GM12878 (cell line): Measurements from ENCODE around the gene PRSS12. TPM values are rescaled to one million over a fixed set of nuclear protein-coding genes. Genes with fewer than 3 reads are reported as not detected.

ENCODE experiments used
- ATAC-seq: fragments of 200-7000 bp; cut with Tn5 transposase; 3 replicates; pipeline ENCODE4 v1.9.1; 2020; ENCODE audit warnings: mild to moderate bottlenecking, moderate library complexity
- BruUV-seq: library from RNA; stranded (reverse); fragments of 400-500 nt; replicated peaks from 2 replicates; lab custom pipeline; 2021; lab: Mats Ljungman, UMichigan
- CTCF ChIA-PET: fragments of 300-600 bp; sonication (Branson Sonifier 250); formaldehyde crosslinking; extraction: SDS; loops from one replicate; lab custom pipeline; 2021; ENCODE audit warnings: inconsistent platforms; lab: Yijun Ruan, JAX
- POLR2A ChIA-PET: fragments of 350-600 bp; formaldehyde crosslinking; extraction: SDS; loops from one replicate; lab custom pipeline; 2021; ENCODE audit warnings: inconsistent platforms; lab: Charles Lee
- RAD21 ChIA-PET: fragments of 300-600 bp; sonication (Branson Sonifier 250); formaldehyde crosslinking; loops from one replicate; lab custom pipeline; 2023; ENCODE audit warnings: antibody characterized with exemption; ENCODE audit not compliant: unreplicated experiment; lab: Charles Lee
- SMC1A ChIA-PET: fragments of 300-600 bp; sonication (Branson Sonifier 250); formaldehyde crosslinking; loops from one replicate; lab custom pipeline; 2023; ENCODE audit not compliant: unreplicated experiment, uncharacterized antibody; lab: Charles Lee
- DNase-seq: peaks from one replicate; pipeline ENCODE4 v3.0.0-alpha.2; 2011; ENCODE audit warnings: low read depth, low spot score
- FAIRE-seq: peaks from 3 replicates; lab custom pipeline; 2011; peaks lifted over from hg19 to GRCh38; lab: Jason Lieb, UNC
- H2AFZ ChIP-seq: 2 replicates; pipeline ENCODE4 v1.6.0; 2011; ENCODE audit warnings: low read depth, low read length, control low read depth; ENCODE audit not compliant: control insufficient read depth
- H3K27ac ChIP-seq: 2 replicates; pipeline ENCODE4 v1.5.1; 2011; ENCODE audit warnings: control low read depth; ENCODE audit not compliant: control insufficient read depth, insufficient read depth
- H3K27me3 ChIP-seq, 2 experiments: replicated peaks in 1 of 2; 2 replicates each; pipeline versions ENCODE4 v1.6.0 to v1.6.1; 2011; ENCODE audit warnings: low read length in 1 of 2; ENCODE audit not compliant: control insufficient read depth in 2 of 2, insufficient read depth in 2 of 2
- H3K36me3 ChIP-seq, 2 experiments: 2 replicates each; pipeline ENCODE4 v1.5.1; 2011; ENCODE audit warnings: low read length in 1 of 2; ENCODE audit not compliant: control insufficient read depth in 2 of 2, insufficient read depth in 2 of 2
- H3K4me1 ChIP-seq: 2 replicates; pipeline ENCODE4 v1.6.1; 2011; ENCODE audit warnings: mild to moderate bottlenecking, low read length, moderate library complexity, mixed read lengths; ENCODE audit not compliant: control insufficient read depth, insufficient read depth
- H3K4me2 ChIP-seq: 2 replicates; pipeline ENCODE4 v1.6.0; 2011; ENCODE audit warnings: control low read depth; ENCODE audit not compliant: control insufficient read depth, insufficient read depth
- H3K4me3 ChIP-seq: fragments of 200-600 bp; sonication (generic); 2 replicates; pipeline ENCODE4 v1.5.1; 2016
- H3K79me2 ChIP-seq: 2 replicates; pipeline ENCODE4 v1.6.0; 2011; ENCODE audit warnings: low read length; ENCODE audit not compliant: control insufficient read depth, insufficient read depth
- H3K9ac ChIP-seq: 2 replicates; pipeline ENCODE4 v1.8.0; 2011; ENCODE audit warnings: low read length, control low read depth, mixed read lengths; ENCODE audit not compliant: control insufficient read depth, insufficient read depth
- H3K9me3 ChIP-seq: replicated peaks from 3 replicates; pipeline ENCODE4 v1.5.1; 2011; ENCODE audit warnings: mild to moderate bottlenecking, low read length; ENCODE audit not compliant: control insufficient read depth, insufficient read depth
- H4K20me1 ChIP-seq: 2 replicates; pipeline ENCODE4 v1.6.0; 2011; ENCODE audit not compliant: control insufficient read depth, insufficient read depth
- ATF7 ChIP-seq: fragments of 450-650 bp; IDR thresholded peaks from 2 replicates; pipeline ENCODE4 v1.6.1; 2016; ENCODE audit warnings: low read depth, mild to moderate bottlenecking
- BRCA1 ChIP-seq: IDR thresholded peaks from 2 replicates; pipeline ENCODE4 v1.6.1; 2011; ENCODE audit warnings: low read depth, low read length, improper control_type of control experiment
- ETV6 ChIP-seq, 2 experiments: fragments of 450-650 bp in 1 of 2; IDR thresholded peaks in 1 of 2; conservative IDR thresholded peaks in 1 of 2; 2 replicates each; pipeline ENCODE4 v1.6.1; 2014; ENCODE audit warnings: antibody characterized with exemption in 1 of 2, borderline replicate concordance in 1 of 2, low read depth in 1 of 2, mild to moderate bottlenecking in 1 of 2, moderate library complexity in 1 of 2
- RUNX3 ChIP-seq: IDR thresholded peaks from 2 replicates; pipeline ENCODE4 v1.6.1; 2012; ENCODE audit warnings: low read length, inconsistent platforms
- SREBF1 ChIP-seq: IDR thresholded peaks from 2 replicates; pipeline ENCODE4 v1.6.1; 2012; ENCODE audit warnings: mild to moderate bottlenecking, low read length
- SRF ChIP-seq, 2 experiments: IDR thresholded peaks; 2 replicates each; pipeline ENCODE4 v1.6.1; 2011; ENCODE audit warnings: low read depth in 2 of 2, low read length in 2 of 2, mild to moderate bottlenecking in 1 of 2, moderate library complexity in 1 of 2
- WGBS: methylation state at CpG from one replicate; pipeline ENCODE4 v1.1.6; 2016; ENCODE audit warnings: low lambda C conversion rate; ENCODE audit not compliant: insufficient replicate concordance, insufficient coverage; ENCODE audit errors: missing lambda C conversion rate; 5-methylcytosine and 5-hydroxymethylcytosine counted together
- in situ Hi-C: fragments of 300-500 bp; cut with MboI; formaldehyde crosslinking; loops from 9 replicates; pipeline ENCODE4 v1.14.3; 2018; ENCODE audit warnings: mixed read lengths
- intact Hi-C: fragments of 100-400 bp; cut with micrococcal nuclease; formaldehyde crosslinking; loops from one replicate; pipeline ENCODE4 v1.14.2; 2022; ENCODE audit not compliant: unreplicated experiment
- polyA plus RNA-seq, 11 experiments: library from polyadenylated mRNA; depleted of rRNA in 4 of 11; unstranded in 6 of 11; stranded (reverse) in 5 of 11; fragments of >200 nt; fragmentation: Nextera tagmentation in 4 of 11; fragmentation: Illumina TruSeq in 1 of 11; extraction: Ambion mirVana in 4 of 11; extraction: Trizol in 1 of 11; gene quantifications; 1 replicate in 1 of 11; 2 replicates in 10 of 11; pipeline versions ENCODE4 v1.2.1 to v1.2.3, GENCODE V29; 2011 to 2016; ENCODE audit warnings: inconsistent platforms in 2 of 11, missing spikeins in 2 of 11, low read depth in 1 of 11
- total RNA-seq, 4 experiments: library from RNA; depleted of rRNA in 3 of 4; stranded (reverse); fragments of >200 nt in 3 of 4; fragmentation: Illumina TruSeq in 1 of 4; extraction: Trizol in 1 of 4; gene quantifications; 2 replicates each; pipeline versions ENCODE4 v1.2.1 to v1.2.3, GENCODE V29; 2013 to 2021
- TF ChIP-seq, protein P1 (sequence below): fragments of 450-650 bp; IDR thresholded peaks from 2 replicates; pipeline ENCODE4 v1.6.1; 2017; ENCODE audit warnings: mild to moderate bottlenecking, moderate library complexity
- TF ChIP-seq, protein P2 (sequence below): fragments of 450-650 bp; IDR thresholded peaks from 2 replicates; pipeline ENCODE4 v1.6.1; 2016; ENCODE audit warnings: mild to moderate bottlenecking

Gene PRSS12
- total and polyA plus RNA-seq, 10 of the 15 experiments (the other 5 are each of a cell fraction or from before 2014, with no cell fraction given): 0.04 to 0.34 (median 0.11) TPM; not detected in 2

DNA sequence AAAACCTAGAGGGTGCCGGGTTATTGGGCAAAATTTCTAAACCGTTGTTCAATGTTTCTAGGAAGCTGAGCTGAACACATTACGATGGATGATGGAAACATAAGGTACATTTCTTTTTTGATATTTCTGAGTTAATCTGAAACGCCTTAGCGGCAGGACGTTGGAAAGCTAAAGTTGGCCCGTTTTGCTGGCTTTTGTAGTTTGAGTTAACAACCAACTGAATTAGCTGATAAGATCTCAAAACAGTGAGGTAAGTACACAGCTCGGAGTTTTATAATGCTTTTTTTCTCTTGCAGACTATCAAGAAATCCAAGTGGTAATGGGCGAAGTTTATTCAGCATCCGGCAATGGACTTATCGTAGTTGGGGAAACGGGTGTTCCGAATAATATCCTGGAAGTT lies 73.5 kb downstream of the PRSS12 start:
- 2% methylated on average over 13 of the region's 13 CpGs for WGBS
- ChIA-PET RAD21 (interaction anchor here (0.9 kb wide), 1 partner anchor 551 kb away, joined by 3 read pairs; no protein-coding TSS in a partner anchor), POLR2A (interaction anchor here (0.5 kb wide), 1 partner anchor 643 kb away, joined by 3 read pairs; no protein-coding TSS in a partner anchor), SMC1A (interaction anchor here (0.9 kb wide), 2 partner anchors 9 to 22 kb away, joined by 3 read pairs; no protein-coding TSS in a partner anchor), CTCF (interaction anchor here (0.9 to 1.1 kb wide), 3 partner anchors 29 to 403 kb away, joined by 3 to 7 read pairs (median 3); partner anchors contain the start of gene PRSS12)
- H3K4me1 ChIP-seq: peaks cover 11% of the 10 kb centered on the region; the same call in 1 of the 2 replicates
- in situ Hi-C loops (no loop called here), intact Hi-C loops (loop anchor here (2.0 kb wide), 1 partner anchor 557 kb away; the partner anchor contains the start of gene SEC24D)
- H3K4me3 ChIP-seq: peak overlapping the region; percentile 82
- ATAC-seq: no peak
- BruUV-seq: TSS peak; percentile 80
- peaks cover 27% of the 10 kb centered on the region for H3K79me2 ChIP-seq
- no peaks in the 10 kb centered on the region for H3K27me3 ChIP-seq
- H3K36me3 ChIP-seq: peaks cover 0 to 5% of the 10 kb centered on the region in 2 experiments; a peak in 2 of 4 replicates
- peak overlapping the region; percentile 45 for H2AFZ ChIP-seq
- no peak for TF ChIP-seq ETV6 (conservative IDR thresholded peaks at IDR 0.05 in 1 of 2, IDR thresholded peaks at IDR 0.05 in 1 of 2; ENCODE audit: borderline replicate concordance in 1 of 2, low read depth in 1 of 2)
- TF ChIP-seq, protein P1, sequence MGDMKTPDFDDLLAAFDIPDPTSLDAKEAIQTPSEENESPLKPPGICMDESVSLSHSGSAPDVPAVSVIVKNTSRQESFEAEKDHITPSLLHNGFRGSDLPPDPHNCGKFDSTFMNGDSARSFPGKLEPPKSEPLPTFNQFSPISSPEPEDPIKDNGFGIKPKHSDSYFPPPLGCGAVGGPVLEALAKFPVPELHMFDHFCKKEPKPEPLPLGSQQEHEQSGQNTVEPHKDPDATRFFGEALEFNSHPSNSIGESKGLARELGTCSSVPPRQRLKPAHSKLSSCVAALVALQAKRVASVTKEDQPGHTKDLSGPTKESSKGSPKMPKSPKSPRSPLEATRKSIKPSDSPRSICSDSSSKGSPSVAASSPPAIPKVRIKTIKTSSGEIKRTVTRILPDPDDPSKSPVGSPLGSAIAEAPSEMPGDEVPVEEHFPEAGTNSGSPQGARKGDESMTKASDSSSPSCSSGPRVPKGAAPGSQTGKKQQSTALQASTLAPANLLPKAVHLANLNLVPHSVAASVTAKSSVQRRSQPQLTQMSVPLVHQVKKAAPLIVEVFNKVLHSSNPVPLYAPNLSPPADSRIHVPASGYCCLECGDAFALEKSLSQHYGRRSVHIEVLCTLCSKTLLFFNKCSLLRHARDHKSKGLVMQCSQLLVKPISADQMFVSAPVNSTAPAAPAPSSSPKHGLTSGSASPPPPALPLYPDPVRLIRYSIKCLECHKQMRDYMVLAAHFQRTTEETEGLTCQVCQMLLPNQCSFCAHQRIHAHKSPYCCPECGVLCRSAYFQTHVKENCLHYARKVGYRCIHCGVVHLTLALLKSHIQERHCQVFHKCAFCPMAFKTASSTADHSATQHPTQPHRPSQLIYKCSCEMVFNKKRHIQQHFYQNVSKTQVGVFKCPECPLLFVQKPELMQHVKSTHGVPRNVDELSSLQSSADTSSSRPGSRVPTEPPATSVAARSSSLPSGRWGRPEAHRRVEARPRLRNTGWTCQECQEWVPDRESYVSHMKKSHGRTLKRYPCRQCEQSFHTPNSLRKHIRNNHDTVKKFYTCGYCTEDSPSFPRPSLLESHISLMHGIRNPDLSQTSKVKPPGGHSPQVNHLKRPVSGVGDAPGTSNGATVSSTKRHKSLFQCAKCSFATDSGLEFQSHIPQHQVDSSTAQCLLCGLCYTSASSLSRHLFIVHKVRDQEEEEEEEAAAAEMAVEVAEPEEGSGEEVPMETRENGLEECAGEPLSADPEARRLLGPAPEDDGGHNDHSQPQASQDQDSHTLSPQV: no peak
- TF ChIP-seq SRF (IDR thresholded peaks at IDR 0.05; ENCODE audit: low read depth in 2 of 2, low read length in 2 of 2): no peak
- TF ChIP-seq RUNX3: no peak
- no peak for TF ChIP-seq BRCA1
- TF ChIP-seq, protein P2, sequence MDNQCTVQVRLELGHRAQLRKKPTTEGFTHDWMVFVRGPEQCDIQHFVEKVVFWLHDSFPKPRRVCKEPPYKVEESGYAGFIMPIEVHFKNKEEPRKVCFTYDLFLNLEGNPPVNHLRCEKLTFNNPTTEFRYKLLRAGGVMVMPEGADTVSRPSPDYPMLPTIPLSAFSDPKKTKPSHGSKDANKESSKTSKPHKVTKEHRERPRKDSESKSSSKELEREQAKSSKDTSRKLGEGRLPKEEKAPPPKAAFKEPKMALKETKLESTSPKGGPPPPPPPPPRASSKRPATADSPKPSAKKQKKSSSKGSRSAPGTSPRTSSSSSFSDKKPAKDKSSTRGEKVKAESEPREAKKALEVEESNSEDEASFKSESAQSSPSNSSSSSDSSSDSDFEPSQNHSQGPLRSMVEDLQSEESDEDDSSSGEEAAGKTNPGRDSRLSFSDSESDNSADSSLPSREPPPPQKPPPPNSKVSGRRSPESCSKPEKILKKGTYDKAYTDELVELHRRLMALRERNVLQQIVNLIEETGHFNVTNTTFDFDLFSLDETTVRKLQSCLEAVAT: no peak
- TF ChIP-seq ATF7: no peak
- TF ChIP-seq SREBF1: no peak
- peak overlapping the region; percentile 80 for H3K27ac ChIP-seq
- DNase-seq: no peak
- H4K20me1 ChIP-seq: no peaks in the 10 kb centered on the region
- peak overlapping the region; percentile 90 for H3K9ac ChIP-seq
- FAIRE-seq: no peak
- no peaks in the 10 kb centered on the region for H3K9me3 ChIP-seq
- H3K4me2 ChIP-seq: peak overlapping the region; percentile 85
